IPS DF 19.7 (cell line): ENCODE data around the gene NLGN1.

ENCODE experiments used
- DNase-seq: peaks from one replicate; pipeline ENCODE4 v3.0.0-alpha.2; 2013; ENCODE audit warnings: low read depth, low spot score

Gene NLGN1

DNA sequence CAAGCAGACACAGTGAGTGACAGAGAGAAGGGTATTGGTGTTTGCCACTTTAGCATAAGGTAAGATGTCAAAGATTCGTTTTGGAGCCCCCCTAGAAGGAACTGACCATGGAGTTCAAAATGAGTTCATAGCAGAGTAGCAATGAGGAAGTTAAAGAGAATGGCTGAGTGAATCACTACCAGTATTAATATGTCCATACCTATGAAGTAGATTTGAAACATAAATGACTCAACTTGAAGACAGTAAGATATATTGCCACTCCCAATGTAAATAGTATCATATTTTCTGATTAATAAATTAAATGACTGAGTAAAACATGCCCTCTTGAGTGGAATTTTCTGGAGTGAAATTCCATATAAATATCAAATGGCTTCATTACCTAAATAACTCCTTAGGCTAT, 675.1 kb downstream of the NLGN1 start:
- no peak for DNase-seq

DNA sequence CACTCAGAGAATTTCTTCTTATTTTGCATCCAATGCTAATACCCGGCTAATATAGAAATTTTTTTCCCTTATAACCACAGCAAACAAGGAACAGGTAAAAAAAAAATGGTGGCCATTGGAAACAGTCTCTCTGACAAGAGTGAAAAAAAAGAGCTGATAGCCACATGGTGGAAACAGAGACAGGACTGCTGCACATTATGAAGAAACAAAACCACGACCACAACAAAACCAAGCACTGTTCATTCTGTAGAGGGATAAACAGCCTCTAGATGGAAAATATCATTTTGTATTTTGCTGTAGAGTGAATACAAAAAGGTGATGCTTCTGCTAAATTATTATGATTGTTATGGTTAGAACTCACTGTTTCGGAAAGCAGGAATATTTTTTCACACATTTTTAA, 686.2 kb downstream of the NLGN1 start:
- DNase-seq, result no peak

DNA sequence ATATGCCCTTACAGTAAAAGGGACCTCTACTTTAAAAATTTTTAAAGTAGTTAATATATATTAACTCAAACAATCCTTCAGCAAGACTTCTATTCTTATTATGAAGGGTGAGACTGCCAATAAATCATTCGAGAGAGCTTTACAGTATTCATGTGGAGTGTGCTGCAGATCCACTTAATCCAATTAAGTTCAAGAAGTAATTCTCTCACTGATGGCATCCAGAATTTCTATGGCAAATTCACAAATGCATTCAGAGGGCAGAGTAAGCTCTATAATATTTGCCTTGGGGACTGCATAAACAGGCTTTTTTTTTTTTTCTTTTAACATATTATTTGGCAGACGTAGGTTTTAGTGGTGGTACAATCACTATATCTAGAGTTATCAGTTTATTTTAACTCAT, 692.0 kb downstream of the NLGN1 start:
- no peak for DNase-seq

DNA sequence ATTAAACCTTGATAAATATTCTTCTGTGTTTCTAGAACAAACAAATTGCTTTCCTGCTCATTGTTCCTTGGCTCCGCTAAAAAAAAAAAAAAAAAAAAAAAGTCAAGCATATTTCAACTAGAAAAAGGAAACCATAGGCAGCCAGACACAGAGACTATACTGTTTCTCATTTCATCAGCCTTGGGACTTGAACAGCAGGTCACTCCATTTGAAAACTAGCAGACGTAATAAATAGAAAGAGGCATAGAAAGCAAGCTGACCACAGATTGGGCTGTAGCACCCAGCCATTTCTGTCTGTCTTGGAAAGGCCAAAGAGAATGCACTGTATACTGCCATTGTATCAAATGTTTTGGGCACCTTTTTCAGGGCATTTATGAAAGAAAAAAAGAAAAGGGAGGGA, 697.1 kb downstream of the NLGN1 start:
- no peak for DNase-seq

DNA sequence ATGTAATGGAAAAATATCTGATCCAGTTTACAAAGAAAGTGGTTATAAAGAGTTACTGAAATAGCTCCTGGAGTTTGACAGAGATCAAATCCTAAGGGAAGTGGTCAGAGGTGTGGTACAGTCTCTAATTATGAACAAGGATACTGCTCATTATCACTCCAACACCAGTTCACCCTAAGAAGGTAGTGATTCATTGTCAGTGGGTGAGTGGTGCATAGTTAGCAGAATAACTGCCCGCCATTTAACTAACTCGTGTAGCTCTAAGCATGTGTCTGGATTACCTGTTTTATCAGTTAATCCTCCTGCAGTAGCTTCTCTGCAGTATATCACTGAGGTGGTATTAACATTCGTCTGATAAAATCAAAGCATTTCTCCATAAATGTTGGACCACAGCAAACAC, 700.1 kb downstream of the NLGN1 start:
- no peak for DNase-seq

DNA sequence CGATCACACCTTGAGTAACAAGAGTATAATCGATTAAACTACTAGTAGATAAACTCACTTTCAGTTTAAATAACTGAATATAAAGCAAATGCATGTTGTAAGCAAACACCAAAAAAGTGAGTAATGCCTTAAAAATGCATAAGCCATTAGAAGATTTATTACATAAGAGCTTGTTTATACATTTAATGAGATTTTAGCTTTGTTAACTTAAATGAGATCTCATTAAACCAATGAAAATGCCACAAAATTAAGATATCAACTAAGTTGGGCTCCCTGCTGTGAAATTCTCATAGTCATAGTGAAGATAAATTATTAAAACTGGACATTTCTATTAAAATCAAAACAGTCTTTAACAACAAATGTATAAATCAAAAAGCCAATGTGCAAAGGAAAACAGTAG, 701.2 kb downstream of the NLGN1 start:
- no peak for DNase-seq

DNA sequence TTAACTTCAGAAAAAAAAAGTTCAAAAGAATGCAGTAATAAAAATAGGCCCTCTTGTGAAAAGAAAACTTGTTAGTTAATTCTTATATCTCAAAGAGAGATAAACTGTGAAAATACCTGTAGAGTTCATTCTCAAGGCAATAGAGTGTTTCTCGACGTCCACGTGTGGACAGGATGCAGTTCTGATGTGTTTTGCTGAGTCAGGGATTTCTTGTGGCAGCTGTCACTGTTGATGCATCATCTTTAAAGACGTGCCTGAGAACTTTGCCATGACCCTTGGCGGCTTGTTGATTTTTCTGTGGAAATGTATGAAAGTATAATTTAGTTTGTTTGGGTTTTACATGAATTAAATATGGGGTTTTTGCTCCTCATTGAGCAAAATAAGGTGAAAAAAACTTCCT, 702.2 kb downstream of the NLGN1 start:
- DNase-seq, result no peak

DNA sequence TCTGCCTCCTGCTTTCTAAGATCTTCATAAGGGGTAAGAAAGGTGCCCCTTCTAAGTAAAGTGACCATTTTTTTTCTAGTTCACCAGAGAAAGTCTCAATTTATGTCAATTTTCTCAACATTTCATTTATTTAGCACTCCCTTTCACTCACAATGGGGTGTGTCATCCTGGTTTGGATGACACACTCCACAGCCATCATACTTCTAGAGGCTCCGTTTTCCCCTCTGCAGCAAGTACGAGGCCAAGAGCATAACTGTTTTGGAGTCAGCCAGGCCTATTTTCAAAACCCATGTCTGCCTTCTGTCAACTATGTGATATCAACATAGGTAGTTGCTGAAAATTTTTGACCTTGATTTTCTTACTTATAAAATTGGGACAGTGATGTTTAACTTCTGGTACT, 703.2 kb downstream of the NLGN1 start:
- DNase-seq, result no peak

DNA sequence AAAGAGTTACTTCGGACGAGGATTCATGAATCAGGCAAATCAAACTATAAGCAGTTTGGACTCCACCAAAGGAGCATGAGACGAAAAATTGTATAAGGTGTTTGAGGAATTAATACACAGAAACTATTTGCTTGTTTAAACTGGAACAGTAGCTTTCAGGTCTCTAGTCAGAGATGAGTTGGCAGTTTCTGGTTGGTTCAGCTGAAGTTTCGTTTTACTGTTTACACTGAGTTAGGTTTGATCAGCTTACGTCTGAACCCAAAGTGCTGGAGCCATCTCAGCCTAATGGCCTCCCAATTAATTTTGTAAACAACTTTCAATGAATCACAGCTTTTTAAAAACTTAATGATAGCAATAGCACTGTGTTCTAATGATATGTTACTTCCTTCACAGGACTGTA, 703.7 kb downstream of the NLGN1 start:
- no peak for DNase-seq

DNA sequence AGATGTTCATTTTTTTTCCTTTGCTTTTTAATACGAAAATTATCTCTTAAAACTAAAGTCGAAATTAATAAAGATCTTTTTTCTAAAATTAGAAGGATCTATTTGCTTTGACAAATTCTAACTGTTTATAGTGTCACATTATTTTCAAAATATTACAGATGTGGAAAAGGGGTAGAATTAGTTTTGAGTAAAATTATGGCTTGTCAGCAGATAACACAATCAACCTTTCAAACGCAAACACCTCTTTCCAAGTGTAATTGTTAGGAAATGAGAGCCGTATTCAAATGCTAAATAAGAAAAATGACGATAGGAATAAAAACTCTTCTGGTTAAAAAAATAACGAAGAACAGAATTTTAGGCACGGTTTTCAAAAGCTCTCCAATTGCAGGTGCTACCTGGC, 704.7 kb downstream of the NLGN1 start:
- DNase-seq, result no peak

DNA sequence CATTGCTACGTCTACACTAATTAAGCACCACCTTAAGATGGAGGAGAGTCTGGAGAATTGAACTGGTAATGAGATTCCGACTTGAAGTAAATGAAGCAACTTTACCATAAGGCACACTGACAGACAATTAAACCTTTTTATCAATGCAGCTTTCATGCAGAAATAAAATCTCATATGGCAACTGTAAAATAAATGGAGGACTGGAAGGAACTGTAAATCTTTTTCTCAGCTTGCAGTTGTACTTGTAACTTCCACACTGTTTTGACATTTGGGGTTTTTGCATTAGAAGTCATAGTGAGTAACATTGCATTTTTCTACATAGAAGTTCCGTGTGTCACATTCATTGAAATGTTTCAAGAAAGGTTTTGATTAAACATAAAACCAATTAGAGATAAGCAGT, 705.3 kb downstream of the NLGN1 start:
- DNase-seq, result no peak

DNA sequence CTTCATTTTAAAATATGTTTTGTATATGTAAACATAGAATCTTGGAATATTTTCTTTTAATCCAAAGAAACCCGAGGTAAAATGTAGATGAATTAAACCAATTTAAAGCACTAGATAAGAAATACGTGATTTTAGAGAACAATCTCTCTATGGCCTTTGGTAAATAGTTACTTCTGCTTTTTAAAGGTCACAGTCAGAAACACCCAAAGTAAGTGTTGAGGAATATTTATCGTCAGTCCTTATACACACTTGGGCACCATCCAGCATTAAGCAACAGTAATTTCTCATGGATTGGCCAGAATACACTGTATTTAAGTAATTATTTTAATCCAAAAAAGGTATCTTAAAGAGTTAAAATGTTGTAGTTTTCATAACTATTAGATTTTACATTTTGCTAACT, 713.2 kb downstream of the NLGN1 start:
- no peak for DNase-seq

DNA sequence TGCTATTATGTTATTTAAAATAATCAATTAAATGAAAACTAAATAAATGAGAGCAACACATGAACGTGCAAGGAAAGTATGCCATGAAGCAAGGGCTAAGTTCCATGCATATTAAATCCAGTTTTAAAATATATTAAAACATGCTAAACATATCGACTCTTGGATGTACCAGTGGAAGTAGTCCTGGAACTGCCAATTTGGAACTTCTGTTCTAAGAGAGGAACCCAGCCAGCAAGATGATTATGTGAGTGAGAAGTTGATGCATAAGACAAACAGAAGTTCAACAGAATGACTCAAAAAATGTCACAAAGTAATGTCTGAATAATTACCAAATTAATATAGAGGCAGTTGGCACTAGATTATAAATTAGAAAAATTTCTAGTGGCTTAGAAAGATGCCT, 714.2 kb downstream of the NLGN1 start:
- no peak for DNase-seq

DNA sequence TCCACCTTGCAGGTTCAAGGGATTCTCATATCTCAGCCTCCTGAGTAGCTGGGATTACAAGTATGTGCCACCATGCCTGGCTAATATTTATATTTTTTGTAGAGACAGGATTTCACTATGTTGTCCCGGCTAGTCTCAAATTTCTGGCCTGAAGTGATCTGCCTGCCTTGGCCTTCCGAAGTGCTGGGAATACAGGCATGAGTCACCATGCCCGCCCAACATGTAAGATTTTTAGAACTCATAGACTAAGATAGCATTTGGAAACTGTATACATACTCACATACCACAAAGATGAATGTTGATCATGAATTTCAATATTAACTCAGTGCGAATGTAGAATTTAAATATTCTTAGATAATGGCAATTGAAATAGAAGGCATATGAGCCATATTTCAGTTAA, 718.9 kb downstream of the NLGN1 start:
- no peak for DNase-seq

DNA sequence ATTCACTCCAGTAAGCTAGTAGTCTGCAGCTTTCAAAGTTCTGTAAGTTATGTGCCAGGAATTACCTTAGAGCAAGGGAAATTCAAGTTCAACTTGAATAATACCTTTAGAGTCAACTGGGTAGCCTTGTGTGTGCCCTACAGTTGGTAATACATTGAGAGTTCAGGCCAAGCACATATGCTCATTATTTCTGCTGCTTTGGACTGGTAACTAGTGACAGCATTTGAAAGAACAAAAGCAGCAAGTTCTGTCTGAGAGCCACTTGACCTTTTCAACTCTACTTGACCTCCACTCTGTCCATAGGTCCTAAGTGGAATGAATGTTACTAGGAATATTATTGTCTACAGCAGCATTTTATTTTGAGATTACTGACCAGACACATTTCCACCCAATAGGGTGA, 723.5 kb downstream of the NLGN1 start:
- no peak for DNase-seq

DNA sequence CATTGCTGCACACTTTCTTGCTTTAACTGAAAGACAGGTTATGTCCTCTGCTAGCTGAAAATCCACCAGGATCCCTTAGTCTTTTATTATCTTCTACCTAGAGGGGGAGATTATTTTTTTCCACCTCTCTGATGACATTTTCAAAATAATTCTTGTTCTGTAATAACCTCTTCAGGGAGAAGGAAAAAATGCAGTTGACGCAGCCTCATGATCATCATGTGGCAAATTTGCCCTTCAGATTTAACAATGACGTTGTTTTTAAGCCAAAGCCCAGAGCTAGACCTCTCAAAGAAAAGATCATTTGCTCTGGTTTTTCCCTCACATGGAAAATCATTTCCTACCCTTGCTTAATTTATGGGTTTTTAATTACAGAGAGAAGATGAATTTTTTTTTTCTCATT, 724.9 kb downstream of the NLGN1 start:
- DNase-seq, result no peak

DNA sequence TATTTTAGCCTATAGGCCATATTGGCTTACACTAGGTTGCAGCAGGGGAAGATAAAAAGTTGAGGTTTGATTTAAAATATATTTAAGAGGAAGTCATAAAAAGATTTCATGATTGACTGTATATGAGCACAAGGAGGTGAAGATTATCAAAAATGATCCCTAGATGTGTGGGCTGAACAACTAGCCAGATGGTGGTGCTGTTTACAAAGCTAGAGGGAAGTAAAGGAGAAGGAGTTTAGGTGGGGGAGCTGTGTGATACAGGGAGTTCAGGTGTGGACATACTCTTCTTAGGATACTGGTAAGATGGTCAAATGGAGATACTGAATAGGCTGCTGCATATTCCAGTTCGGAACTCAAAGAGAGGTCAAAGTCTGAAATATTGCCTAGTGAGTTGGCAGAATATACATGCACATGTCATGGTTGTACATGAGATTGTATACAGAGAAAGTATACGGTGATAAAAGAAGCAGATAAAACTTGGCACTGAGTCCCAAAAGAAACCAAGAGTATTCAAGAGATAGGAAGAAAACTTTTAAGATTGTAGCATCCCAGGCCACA, 727.8 kb downstream of the NLGN1 start:
- peak; percentile 33 for DNase-seq

DNA sequence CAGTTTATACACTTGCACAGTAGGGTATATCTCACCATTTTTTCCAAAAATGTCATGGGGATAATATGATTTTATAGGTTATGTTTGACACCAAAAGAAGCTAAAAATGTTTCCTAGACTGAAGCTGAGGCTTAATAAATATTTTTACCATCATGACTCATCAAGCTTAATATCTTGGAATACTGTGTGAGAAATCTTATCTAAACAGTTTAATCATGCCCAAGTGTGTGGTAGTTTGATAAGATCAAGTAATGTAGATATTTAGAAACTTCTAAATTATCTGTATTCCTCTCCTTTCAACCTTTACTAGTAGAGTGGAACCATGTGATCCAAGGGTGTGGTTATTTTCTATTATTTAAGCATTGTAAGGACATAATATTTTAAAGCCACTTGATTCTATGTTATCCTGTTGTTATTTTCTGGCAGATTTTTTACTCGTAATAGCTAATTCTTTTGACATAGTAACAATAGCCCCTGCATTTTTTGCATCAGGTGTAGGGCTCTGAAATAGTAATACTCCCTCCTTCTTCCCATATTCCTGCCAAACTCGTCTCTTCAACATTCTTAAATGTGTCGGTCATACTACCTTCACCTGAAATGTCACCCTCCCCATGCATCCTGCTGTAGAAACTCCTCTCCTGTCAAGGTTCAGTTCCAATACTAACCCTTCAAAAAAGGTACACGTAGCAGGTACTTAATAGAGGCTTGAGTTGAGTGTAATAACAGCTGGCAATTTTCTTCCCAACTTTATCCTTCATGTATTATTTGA, 729.6 kb downstream of the NLGN1 start:
- no peak for DNase-seq

DNA sequence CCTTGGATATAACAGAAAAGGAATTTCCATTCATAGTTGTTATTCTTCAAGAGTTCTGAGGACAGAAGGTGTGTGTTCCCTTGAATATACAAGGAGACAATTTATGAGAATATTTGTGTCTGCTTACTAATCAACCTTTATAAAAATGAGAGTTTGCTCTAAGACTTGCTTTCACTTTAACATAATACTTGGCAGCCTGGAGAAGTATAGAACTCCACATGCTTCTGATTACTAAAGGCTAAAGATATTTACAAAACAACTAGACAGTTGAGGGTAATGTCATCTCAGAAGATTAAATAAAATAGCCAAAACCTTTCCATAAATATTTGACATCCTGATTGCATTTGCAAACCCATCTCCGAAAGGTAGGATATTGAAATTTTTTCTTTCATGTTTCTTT, 734.5 kb downstream of the NLGN1 start:
- DNase-seq, result no peak

DNA sequence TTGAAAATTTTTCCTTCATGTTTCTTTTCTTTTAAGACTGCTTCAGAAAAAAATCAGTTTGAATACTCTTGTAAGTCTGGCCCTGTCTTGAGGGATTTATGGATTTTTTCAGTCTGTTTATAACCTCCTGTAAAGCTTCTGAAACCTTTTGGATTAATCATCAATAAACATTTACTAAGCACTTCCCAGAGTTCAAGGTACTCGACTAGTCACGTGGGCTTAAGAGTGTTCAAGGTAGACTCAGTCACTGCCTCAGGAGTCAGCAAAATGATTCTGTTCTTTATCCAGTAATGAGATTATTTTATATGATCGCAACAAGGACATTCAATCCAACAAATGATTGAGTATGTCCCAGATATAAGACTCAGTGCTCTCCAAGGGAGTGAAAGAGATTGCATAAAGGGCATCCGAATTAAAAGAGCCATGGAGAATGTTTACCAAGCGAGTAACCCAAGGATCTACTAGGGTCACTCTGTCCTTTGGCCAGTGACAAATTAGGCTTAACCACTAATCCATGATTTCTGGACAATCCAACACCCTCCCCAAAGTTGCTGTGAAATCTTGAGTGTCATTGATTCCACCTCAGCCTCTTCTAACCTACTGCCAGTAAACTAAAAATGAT, 735.0 kb downstream of the NLGN1 start:
- no peak for DNase-seq

DNA sequence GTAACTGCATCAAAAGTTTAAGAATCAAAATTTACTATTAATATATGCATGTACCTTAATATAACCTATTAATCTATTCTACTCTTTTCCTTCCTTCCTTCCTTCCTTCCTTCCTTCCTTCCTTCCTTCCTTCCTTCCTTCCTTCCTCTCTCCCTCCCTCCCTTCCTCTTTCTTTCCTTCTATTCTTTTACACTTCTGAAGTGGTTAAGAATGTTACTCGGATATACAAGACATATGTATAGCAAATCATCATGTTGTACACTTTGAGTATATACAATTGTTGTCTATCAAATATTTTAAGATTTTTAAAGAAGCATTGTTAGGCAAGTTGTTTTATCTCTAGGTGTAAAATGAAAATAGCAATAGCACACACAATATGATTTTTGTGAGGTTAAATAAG, 748.5 kb downstream of the NLGN1 start:
- no peak for DNase-seq

DNA sequence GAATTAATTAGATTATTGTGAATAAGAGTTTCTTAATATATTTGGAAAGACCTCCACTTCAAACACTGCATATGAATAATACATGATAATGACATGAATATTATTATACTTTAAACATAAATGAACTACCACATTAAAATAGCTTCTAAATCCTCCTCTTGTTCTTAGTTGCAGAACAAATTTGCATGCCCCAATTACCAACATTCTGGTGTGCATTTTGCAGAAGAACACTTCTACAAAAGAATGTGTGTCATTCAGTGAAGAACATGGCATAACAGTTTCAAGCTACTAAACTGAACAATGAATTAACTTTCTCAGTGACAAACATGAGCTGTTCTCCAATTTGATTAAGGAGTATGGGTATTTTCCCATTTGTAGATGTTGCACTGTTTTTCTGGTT, 750.3 kb downstream of the NLGN1 start:
- no peak for DNase-seq

DNA sequence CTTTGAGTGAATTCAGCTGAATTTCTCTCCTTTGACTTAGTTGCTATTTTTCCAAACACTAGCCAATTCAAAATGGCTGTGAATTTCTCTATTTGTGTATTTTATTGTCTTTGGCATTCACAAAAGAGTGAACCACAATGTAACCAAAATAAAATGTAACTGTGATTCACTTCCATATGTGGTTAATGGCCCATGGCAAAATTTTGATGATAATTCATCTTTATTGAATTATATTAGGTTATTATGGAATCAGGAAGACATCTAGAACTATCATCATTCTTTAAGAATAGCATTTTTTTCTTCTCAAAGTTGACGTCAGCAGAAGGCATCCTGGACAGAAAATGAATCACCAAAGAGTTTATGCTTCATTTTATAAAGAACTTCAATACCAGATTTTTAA, 756.3 kb downstream of the NLGN1 start:
- no peak for DNase-seq
